Activated naive CD4-positive, alpha-beta T cell treated with Interleukin-2 at 50 U/mL for 16 hours (primary cell): Measurements from ENCODE around the gene MRPL41.
"Not testable (repeated sequence)": the region's sequence is repeated elsewhere in the genome, so short reads cannot be mapped to it uniquely, and the experiment has no call there.

Source experiments
- DNase-seq: peaks from one replicate; pipeline ENCODE4 v3.0.0-alpha.2; 2020

Gene MRPL41

DNA sequence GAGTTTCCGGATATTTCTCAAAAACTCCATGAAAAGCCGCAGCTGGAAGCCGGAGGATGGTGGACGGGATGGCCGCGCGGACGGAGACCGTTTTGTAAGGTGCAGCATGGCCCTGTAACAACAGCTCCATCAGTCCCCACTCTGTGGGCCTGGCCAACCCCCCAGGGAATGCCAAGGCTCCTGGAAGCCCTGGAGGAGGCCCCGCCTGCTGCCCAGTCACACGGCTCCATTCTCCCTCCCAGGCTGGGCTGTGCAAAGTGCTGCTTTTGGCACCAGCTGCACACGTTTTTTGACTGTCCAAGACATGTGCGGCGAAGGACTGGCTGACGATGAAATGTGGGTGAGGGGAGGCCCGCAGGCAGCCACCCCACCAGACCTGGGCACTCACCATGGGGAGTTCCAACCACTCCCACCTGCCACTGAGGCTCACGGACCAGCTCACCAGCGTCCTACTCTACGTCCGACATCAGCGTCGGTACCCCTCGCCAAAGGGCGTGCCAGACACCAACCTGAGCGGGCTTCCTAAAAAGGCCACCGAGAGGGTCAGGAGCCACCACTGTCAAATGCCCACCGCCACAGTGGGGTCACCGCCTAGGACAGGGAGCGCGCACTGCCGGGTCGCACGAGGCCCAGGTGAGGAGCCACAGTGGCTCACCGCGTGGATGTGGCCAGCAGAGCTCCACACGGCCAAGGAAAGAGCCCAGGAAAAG, 28.8 kb upstream of the MRPL41 start:
- no peak for DNase-seq

DNA sequence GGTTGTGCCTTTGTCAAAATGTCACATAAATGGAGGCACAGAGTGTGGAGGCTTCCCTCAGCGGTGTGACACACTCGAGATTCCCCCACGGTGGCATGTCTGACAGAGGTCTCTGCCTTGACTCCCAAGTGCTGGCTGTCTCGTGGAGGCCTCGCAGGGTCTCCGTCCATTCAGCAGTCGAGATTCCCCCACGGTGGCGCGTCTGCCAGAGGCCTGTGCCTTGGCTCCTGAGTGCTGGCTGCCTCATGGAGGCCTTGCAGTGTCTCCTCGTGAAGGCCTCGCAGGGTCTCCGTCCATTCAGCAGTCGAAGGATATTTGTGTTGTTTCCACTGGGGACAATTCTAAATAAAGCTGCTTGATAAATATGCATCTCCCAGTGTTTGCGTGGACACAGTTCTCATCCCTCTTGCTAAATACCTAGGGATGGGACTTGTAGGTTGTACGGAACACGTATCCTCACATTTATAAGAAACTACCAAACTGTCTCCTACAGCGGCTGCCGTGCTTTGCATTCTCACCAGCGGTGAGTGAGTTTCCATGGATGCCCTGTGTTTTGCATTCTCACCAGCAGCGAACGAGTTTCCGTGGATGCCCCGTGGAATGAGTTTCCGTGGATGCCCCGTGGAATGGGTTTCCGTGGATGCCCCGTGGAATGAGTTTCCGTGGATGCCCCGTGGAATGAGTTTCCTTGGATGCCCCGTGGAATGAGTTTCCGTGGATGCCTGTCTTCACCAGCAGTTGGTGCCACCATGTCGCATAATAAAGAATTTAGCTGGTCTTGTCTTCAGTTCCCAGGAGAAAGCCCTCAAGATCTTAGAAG, 27.3 kb upstream of the MRPL41 start:
- DNase-seq = no peak

DNA sequence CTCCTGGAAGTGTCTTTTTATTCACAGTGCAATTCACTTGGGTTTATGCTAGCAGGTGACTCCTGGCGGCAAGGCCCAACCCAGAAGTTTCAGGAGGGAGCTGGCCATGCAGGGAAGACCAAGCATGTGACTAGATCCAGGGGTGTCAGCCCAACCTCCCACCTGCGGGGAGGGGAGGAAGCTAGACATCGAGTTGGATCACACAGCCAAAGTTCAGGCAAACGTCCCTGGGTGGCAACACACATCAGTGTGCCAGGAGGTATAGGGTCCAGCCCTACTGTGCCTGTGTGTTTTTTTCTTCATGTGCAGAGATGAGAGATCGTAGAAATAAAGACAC, 26.7 kb upstream of the MRPL41 start:
- DNase-seq = no peak

DNA sequence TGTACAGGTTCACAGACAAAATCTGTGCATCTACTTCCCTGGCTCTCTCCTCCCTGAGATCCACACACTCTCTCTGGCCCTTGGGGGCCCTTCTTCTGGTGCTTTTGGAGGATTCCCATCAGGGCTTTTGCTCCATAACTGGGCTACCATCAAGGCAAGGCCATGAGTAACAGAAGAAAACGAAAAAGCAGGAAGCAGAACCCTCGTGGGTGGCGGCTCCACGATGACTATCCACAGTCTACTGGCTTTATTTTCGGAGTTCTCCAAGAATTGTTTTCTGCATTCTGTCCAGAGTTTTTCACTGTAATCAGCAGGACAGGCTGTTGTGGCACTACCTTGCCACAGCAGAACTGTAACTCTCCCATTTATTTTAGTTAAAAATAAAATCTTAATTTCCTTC, 21.3 kb upstream of the MRPL41 start:
- DNase-seq = no peak

DNA sequence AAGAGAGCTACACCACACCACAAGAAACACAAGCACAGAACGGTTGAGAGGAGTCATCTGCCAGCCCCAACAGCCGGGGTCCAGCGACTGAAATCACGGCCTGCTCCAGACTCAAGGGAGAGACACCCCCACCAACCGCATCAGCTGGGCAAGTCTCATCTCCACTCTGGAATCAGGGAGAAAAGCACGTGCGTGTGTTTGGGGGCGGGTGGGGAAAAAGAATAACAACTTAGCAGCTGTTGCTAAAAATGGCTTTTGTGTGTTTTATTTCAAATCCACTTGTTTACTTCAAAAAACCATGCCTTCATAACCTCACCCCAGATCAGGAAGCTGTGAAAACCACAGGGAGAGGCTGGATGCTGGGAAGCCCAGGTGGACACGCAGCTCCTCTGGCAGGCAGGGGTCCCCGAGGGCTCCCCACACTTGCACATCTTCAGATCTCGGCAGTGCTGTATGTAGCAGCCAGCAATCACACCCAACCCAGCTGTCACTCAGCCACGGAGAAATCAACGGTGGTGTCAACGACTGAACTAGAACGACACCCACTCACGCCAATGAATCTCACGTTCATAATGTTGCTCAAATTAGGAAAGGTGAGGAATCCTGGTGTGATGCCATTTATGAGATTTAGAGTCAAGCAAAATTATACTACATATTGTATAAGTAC, 20.4 kb upstream of the MRPL41 start:
- DNase-seq = no peak

DNA sequence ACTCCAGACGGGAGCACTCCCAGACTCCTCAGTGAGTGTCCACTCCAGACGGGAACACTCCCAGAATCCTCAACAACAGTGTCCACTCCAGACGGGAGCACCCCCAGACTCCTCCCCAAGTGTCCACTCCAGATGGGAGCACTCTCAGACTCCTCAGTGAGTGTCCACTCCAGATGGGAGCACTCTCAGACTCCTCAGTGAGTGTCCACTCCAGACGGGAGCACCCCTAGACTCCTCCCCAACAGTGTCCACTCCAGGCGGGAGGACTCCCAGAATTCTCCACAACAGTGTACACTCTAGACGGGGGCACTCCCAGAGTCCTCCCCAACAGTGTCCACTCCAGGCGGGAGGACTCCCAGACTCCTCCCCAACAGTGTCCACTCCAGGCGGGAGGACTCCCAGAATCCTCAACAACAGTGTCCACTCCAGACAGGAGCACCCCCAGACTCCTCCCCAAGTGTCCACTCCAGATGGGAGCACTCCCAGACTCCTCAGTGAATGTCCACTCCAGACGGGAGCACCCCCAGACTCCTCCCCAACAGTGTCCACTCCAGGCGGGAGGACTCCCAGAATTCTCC, 18.7 kb upstream of the MRPL41 start:
- not testable (repeated sequence) for DNase-seq

DNA sequence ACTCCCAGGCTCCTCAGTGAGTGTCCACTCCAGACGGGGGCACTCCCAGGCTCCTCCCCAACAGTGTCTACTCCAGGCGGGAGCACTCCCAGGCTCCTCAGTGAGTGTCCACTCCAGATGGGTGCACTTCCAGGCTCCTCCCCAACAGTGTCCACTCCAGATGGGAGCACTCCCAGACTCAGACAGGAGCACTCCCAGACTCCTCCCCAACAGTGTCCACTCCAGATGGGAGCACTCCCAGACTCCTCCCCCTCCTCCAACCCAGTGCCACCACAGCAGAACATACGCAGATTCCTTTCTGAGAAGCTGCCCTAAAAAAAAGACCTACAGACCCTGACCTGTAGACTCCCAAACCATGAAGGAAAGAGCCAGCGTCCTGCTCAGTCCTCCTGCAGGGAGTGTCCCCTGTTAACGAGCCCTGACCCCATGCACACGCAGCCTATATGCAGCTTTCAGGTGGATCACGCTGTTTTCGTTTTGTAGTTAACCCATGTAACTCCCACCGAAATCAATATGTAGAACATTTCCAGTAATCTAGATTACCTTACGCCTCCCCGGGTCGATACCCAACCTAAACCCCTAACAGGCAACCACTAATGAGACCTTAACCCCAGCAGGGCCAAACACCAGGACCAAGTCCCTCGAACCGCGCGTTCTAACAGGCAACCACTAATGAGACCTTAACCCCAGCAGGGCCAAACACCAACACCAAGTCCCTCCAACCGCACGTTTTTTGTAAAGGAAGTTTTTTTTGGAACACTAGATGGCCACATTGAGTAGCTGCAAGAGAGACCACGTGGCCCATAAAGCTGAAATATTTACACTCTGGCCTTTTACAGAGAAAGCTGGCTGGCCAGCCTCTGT, 17.2 kb upstream of the MRPL41 start:
- DNase-seq = no peak

DNA sequence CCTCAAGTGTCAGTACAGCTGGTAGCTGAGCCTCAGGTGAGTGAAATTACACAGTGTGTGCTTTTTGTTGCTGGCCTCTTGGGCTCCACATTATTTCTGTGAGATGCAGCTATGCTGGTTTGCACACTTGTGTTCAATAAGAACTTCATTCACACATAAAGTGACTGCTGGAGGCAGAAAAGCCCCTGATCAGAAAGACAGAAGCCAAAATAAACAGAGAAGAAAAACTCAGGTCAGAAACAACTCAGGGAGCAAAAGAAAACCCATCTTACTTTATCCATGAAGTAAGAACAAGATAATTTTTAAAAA, 16.6 kb upstream of the MRPL41 start:
- no peak for DNase-seq

DNA sequence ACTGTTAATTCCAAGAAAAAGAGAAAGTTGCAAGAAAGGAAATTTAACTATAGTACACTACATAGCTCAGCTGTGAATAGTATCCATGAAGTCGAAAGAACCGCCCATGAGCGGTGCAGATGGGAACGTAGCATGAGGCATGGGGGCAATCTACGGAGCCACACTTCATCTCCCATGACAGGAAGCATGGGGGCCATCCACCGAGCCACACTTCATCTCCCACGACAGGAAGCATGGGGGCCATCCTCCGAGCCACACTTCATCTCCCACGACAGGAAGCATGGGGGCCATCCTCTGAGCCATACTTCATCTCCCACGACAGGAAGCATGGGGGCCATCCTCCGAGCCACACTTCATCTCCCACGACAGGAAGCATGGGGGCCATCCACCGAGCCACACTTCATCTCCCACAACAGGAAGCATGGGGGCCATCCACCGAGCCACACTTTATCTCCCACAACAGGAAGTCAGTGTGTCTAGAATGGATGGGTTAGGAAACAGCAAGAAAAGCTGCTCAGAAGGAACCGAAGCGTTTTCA, 15.0 kb upstream of the MRPL41 start:
- not testable (repeated sequence) for DNase-seq

DNA sequence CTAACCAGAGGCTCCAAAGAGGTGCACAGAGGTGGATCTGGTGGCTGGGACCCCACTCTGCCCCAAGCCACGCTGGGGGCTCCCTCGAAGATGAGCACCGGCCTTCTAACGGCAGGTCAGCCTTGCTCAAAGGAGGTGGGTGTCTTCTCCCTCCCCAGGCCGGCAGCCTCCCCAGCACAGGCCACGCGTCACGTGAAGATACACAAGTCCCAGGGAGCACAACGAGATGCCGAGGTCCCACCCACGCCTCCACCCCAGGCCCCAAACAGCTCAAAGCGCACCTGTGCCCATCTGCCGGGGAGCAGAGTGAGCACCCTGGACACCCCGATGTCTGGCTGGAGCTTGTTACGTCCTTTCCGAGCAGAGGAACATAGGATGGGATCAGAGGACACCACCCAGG, 13.6 kb upstream of the MRPL41 start:
- no peak for DNase-seq

DNA sequence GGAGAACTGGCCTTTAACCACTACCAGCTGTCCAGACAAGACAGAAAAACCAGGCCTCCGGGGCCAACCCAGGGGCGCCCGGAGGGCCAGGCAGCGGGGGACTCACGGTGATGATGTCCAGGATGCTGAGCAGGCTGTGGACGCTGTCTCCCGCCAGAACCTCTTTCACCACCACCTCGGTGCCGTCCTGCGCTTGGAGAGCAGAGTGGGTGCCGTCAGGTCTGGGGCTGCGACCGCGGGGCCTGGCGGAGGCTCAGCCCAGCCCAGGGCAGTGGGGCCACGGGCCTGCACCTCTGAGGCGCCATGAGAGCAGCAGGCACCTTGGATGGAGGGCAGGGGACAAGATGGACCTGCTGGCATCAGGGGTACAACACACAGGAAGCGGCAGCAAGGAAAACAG, 11.1 kb upstream of the MRPL41 start:
- no peak for DNase-seq

DNA sequence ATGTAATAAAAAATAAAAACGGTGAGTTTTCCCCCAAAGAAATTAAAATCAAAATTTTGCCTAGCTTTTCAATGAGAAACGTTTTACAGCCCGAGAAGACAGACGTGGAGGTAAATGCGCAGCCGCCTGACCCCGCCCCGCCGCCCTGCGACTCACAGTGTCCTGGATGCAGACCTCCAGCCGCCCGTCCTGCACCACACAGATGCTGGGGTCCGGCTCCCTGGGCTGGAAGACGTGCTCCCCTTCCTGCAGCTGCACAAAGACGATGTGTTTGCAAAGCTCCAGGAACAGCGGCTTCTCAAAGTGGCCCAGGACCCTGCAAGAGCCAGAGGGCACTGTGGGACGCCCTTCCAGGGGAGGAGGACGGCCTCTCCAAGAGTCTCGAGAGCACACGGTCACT, 9.2 kb upstream of the MRPL41 start:
- DNase-seq = no peak

DNA sequence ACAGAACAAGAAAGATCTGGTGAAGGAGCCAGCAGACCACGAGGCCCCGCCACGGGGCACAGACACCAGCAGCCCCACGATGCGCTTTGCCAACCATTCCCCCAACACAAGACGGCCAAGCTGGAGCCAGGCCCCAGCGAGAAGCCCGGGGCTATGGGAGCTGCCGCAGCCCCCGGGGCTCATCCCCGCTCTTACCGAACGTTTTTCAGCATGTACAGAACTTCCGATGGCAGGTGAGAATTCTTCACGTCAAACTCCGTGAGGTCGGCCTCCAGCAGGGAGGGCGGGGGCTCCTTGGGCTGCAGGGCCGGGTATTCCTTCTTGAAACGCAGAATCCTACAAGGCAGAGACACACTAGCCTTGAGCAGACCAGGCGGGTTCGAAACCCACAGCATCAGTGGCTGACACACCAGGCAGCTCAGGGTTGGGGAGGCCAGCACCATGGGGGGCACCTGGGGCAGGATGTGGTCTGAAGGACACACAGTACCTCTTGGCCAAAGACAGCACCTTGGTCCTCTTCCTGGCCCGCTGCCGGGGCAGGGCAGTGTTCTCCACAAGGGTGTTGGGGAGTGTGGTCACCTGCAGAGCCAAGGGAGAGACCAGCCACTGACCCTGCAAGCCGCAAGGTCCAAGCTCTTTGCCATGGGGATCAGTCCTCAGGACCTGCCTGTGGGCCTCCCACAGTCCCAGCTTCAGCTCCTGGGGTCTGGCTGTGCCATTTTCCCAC, 8.3 kb upstream of the MRPL41 start:
- no peak for DNase-seq

DNA sequence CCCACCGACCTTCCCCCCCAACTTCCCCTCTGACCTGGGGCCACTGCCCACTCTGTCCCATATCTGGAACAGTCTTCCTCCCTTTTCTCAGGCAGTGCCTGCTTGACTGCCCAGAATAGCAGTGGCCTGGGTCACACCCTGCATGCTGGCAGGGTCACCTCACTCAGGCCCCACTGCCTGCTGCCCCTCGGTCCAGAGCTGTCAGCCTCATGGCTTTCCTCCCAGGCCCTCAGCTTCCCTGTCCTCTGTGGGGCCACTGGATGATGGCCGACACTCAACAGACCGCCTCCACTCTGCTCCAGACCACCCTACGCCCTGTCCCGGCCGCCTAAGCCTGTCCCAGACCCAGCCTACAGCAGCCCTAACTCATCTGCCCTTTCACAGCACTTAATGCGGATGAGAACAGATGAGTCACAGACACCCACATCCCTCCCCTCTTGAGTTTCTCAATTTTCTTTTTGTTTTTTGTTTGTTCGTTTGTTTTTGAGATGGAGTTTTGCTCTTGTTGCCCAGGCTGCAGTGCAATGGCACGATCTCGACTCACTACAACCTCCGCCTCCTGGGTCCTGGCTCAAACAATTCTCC, 7.4 kb upstream of the MRPL41 start:
- no peak for DNase-seq

DNA sequence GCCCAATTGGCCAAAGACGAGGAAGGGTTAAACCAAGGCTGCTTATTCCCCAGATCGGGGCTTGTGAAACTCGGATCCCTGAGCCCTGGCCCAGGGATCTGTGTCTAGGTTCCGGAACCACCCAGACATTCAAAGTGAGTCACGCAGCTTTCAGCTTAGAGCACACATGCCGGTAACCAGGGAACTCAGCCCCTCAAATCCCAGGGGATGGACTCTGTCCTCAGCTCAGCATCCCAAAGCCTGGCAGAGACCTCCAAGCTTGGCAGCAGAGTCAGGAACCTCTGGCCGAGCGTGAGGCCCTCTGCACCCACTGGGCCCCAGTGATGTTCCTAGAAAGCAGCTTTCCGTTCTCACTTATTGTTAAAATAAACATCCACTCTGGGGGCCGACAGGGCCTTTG, 6.6 kb upstream of the MRPL41 start:
- no peak for DNase-seq

DNA sequence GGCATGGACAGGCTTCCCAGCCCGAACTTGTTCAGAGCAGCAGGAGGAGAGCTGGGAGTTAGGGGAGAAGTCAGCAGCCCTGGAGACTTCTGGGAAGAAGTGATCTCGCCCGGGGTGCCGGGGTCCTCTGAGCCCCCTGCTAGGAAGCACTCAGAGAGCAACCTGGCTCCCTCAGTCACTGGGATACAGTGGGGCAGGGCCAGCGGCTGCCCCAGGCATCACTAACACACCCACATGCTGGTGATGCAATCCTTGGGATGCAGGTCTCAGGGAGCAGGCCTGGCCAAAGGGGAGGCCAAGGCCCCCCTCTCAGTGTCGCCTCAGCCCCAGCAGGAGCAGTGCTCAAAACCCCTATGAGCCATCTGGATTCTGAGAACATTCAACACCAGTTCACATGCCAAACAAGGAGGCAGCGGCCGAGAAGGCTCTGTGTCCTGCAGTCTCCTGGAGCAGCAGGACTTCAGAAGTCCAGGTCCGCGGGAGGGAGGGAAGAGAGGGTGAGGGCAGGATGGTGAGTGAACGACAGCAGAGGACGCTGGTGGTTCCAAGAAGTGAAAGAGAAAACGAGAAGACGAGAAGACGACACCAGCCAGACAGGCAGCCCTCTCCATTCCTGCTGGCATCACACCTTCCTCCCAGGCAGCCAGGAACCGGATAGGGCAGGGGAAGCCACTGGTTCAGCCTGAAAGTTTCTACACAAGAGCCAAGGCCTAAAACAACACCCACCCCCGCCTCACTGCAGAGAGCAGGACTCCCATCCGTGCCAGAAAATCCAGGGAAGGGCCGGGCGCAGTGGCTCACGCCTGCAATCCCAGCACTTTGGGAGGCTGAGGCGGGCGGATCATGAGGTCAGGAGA, 3.8 kb upstream of the MRPL41 start:
- no peak for DNase-seq

DNA sequence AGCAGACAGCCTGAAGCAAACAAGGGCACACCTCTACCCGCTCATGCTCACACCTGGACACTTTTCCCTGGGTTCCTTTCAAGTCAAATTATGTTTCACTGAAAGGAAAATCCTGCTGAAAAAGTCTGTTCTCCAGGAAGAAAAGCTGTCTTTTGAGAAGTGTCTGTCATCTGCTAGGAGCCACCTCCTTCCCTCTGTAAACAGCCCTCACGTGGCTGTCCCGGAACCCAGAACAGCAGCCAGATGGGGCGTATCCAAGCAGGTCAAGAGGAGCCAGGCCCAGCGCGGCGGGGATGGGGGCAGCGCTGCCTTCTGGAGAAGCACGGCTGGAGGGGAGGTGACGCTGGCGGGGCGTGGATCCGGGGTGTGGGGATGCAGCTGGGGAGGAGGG, 1.5 kb upstream of the MRPL41 start, which contains the start of gene PNPLA7:
PNPLA7 (minus strand) TSS at position 172 of the 391 bp plus-strand sequence. CDS start 205 bp downstream, outside the sequence.
- DNase-seq = peak; percentile 50

DNA sequence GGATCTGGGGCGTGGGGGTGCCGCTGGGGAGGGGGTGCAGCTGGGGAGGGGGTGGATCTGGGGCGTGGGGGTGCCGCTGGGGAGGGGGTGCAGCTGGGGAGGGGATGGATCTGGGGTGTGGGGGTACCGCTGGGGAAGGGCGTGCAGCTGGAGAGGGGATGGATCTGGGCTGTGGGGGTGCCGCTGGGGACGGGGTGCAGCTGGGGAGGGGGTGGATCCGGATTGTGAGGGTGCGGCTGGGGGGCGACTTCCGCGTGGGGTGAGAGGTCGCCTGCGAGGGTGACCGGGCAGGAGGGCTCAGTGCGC, 768 bp upstream of the MRPL41 start:
- DNase-seq = not testable (repeated sequence)

DNA sequence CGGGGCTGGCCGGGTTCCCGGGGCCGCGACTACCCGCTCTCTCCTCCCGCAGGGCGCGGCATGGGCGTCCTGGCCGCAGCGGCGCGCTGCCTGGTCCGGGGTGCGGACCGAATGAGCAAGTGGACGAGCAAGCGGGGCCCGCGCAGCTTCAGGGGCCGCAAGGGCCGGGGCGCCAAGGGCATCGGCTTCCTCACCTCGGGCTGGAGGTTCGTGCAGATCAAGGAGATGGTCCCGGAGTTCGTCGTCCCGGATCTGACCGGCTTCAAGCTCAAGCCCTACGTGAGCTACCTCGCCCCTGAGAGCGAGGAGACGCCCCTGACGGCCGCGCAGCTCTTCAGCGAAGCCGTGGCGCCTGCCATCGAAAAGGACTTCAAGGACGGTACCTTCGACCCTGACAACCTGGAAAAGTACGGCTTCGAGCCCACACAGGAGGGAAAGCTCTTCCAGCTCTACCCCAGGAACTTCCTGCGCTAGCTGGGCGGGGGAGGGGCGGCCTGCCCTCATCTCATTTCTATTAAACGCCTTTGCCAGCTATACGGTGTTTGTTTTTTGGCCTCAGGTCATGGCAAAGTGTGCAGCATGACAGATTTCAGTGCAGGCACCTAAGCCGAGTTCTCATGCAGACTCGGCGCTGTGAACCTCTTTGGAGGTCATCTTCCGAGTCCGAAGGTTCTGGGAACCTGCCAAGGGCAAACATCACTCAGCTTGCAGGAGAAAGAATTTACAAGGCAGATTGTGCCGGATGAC, 516 bp downstream of the MRPL41 start:
- DNase-seq = peak; percentile 31

DNA sequence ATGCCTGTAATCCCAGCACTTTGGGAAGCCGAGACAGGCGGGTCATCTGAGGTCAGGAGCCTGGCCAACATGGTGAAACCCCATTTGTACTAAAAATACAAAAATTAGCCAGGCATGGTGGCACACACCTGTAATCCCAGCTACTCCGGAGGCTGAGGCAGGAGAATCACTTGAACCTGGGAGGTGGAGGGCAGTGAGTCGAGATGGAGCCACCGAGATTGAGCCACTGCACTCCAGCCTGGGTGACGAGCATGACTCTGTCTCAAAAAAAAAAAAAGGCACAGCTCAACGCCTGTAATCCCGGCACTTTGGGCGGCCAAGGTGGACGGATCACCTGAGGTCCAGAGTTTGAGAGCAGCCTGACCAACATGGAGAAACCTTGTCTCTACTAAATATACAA, 2.0 kb downstream of the MRPL41 start:
- DNase-seq = not testable (repeated sequence)
